IMR-90 (cell line): ENCODE measurements around the gene ANOS1. TPM values are rescaled to one million over a fixed set of nuclear protein-coding genes. Genes with fewer than 3 reads are reported as not detected.

Experiments
- ATAC-seq: fragments of 200-7000 bp; cut with Tn5 transposase; 2 replicates; pipeline ENCODE4 v1.9.1; 2020; ENCODE audit warnings: low read depth, mild to moderate bottlenecking, moderate library complexity
- BruUV-seq: library from RNA; stranded (reverse); fragments of 400-500 nt; replicated peaks from 2 replicates; lab custom pipeline; 2021; lab: Mats Ljungman, UMichigan
- CTCF ChIA-PET: fragments of 300-600 bp; formaldehyde crosslinking; extraction: SDS; loops from one replicate; lab custom pipeline; 2021; ENCODE audit warnings: antibody characterized with exemption; lab: Yijun Ruan, JAX
- POLR2A ChIA-PET: fragments of 300-600 bp; sonication (Branson Sonifier 250); formaldehyde crosslinking; loops from one replicate; lab custom pipeline; 2022; ENCODE audit warnings: antibody characterized with exemption; ENCODE audit not compliant: unreplicated experiment; lab: Charles Lee
- DNase-seq: peaks from one replicate; pipeline ENCODE4 v3.0.0; 2013
- H2AFZ ChIP-seq: replicated peaks from 2 replicates; pipeline ENCODE3; 2013; ENCODE audit warnings: low read length, mild to moderate bottlenecking; ENCODE audit not compliant: poor library complexity
- H2AK5ac ChIP-seq: 2 replicates; pipeline ENCODE4 v1.6.1; 2013; ENCODE audit warnings: low read depth, low read length, inconsistent platforms
- H2AK9ac ChIP-seq: replicated peaks from 2 replicates; pipeline ENCODE3; 2013; ENCODE audit warnings: mild to moderate bottlenecking, low read depth, low read length, moderate library complexity; ENCODE audit not compliant: poor library complexity
- H2BK120ac ChIP-seq: 2 replicates; pipeline ENCODE4 v1.6.1; 2013; ENCODE audit warnings: low read depth, low read length, inconsistent platforms
- H2BK15ac ChIP-seq: 3 replicates; pipeline ENCODE4 v1.6.1; 2013; ENCODE audit warnings: low read depth, low read length, inconsistent platforms
- H2BK20ac ChIP-seq: 2 replicates; pipeline ENCODE4 v1.6.1; 2013; ENCODE audit warnings: low read depth, mild to moderate bottlenecking, inconsistent platforms, low read length, moderate library complexity
- H2BK5ac ChIP-seq: 2 replicates; pipeline ENCODE4 v1.6.1; 2013; ENCODE audit warnings: mild to moderate bottlenecking, low read depth, low read length, inconsistent platforms; ENCODE audit not compliant: poor library complexity, severe bottlenecking
- H3K14ac ChIP-seq: replicated peaks from 2 replicates; pipeline ENCODE4 v1.6.1; 2013; ENCODE audit warnings: low read depth, low read length, inconsistent platforms
- H3K18ac ChIP-seq: 2 replicates; pipeline ENCODE4 v1.6.1; 2013; ENCODE audit warnings: low read depth, low read length, control low read depth
- H3K23ac ChIP-seq: 2 replicates; pipeline ENCODE4 v1.6.1; 2013; ENCODE audit warnings: low read depth, low read length, inconsistent platforms
- H3K27ac ChIP-seq: 2 replicates; pipeline ENCODE4 v1.5.1; 2013; ENCODE audit warnings: mild to moderate bottlenecking, control low read depth, low read length; ENCODE audit not compliant: insufficient read depth
- H3K27me3 ChIP-seq: 2 replicates; pipeline ENCODE4 v1.6.1; 2013; ENCODE audit warnings: low read length; ENCODE audit not compliant: control insufficient read depth, insufficient read depth
- H3K36me3 ChIP-seq: 2 replicates; pipeline ENCODE4 v1.6.1; 2013; ENCODE audit warnings: low read length, mixed read lengths; ENCODE audit not compliant: control insufficient read depth, insufficient read depth
- H3K4ac ChIP-seq: 2 replicates; pipeline ENCODE4 v1.6.1; 2013; ENCODE audit warnings: low read depth, low read length, inconsistent platforms
- H3K4me1 ChIP-seq: 2 replicates; pipeline ENCODE4 v1.6.1; 2013; ENCODE audit warnings: low read length, mixed read lengths; ENCODE audit not compliant: control insufficient read depth, insufficient read depth
- H3K4me2 ChIP-seq: 2 replicates; pipeline ENCODE4 v1.6.1; 2013; ENCODE audit warnings: low read depth, mild to moderate bottlenecking, control low read depth, low read length, moderate library complexity
- H3K4me3 ChIP-seq: 2 replicates; pipeline ENCODE4 v1.5.1; 2013; ENCODE audit warnings: low read depth, mild to moderate bottlenecking, control low read depth, low read length, moderate library complexity; ENCODE audit not compliant: insufficient read depth
- H3K56ac ChIP-seq: 2 replicates; pipeline ENCODE4 v1.6.1; 2013; ENCODE audit warnings: low read length, inconsistent platforms; ENCODE audit not compliant: insufficient read depth; ENCODE audit errors: extremely low read depth
- H3K79me1 ChIP-seq, 2 experiments: 2 replicates each; pipeline ENCODE4 v1.6.1; 2013; ENCODE audit warnings: low read length in 2 of 2, inconsistent platforms in 1 of 2, low read depth in 1 of 2
- H3K9ac ChIP-seq: 2 replicates; pipeline ENCODE4 v1.6.1; 2013; ENCODE audit warnings: low read depth, low read length, control low read depth
- H3K9me1 ChIP-seq: 2 replicates; pipeline ENCODE4 v1.6.1; 2013; ENCODE audit warnings: low read length, inconsistent platforms; ENCODE audit not compliant: insufficient read depth
- H3K9me3 ChIP-seq: 2 replicates; pipeline ENCODE4 v1.6.1; 2013; ENCODE audit warnings: low read length; ENCODE audit not compliant: control insufficient read depth, insufficient read depth
- H4K20me1 ChIP-seq: 2 replicates; pipeline ENCODE4 v1.6.1; 2013; ENCODE audit warnings: low read length, inconsistent platforms; ENCODE audit not compliant: insufficient read depth
- H4K5ac ChIP-seq: 2 replicates; pipeline ENCODE4 v1.6.1; 2013; ENCODE audit warnings: mild to moderate bottlenecking, low read depth, low read length, control low read depth
- H4K8ac ChIP-seq, 2 experiments: 2 replicates each; pipeline ENCODE4 v1.6.1; 2013; ENCODE audit warnings: low read depth in 2 of 2, low read length in 2 of 2, control low read depth in 1 of 2, inconsistent platforms in 1 of 2
- H4K91ac ChIP-seq: 2 replicates; pipeline ENCODE4 v1.6.1; 2013; ENCODE audit warnings: low read depth, low read length, inconsistent platforms; ENCODE audit not compliant: insufficient read depth
- BHLHE40 ChIP-seq: fragments of 150-350 bp; IDR thresholded peaks from 2 replicates; pipeline ENCODE4 v1.6.1; 2016; ENCODE audit warnings: mild to moderate bottlenecking, low read depth, low read length
- CHD1 ChIP-seq: IDR thresholded peaks from 2 replicates; pipeline ENCODE4 v1.6.1; 2012; ENCODE audit warnings: low read depth, low read length, improper control_type of control experiment
- FOS ChIP-seq: fragments of 150-350 bp; IDR thresholded peaks from 2 replicates; pipeline ENCODE4 v1.6.1; 2016; ENCODE audit warnings: low read depth, low read length
- MAFK ChIP-seq: IDR thresholded peaks from 2 replicates; pipeline ENCODE4 v1.6.1; 2012; ENCODE audit warnings: low read depth, low read length, improper control_type of control experiment
- MAZ ChIP-seq: IDR thresholded peaks from 2 replicates; pipeline ENCODE4 v1.6.1; 2012; ENCODE audit warnings: low read depth, mild to moderate bottlenecking, low read length, improper control_type of control experiment, moderate library complexity, borderline replicate concordance
- MXI1 ChIP-seq: IDR thresholded peaks from 2 replicates; pipeline ENCODE4 v1.6.1; 2012; ENCODE audit warnings: low read depth, mild to moderate bottlenecking, low read length, moderate library complexity, borderline replicate concordance
- NFE2L2 ChIP-seq: fragments of 150-350 bp; IDR thresholded peaks from 2 replicates; pipeline ENCODE4 v1.6.1; 2016; ENCODE audit warnings: low read depth, mild to moderate bottlenecking, low read length
- POLR2A ChIP-seq: IDR thresholded peaks from 2 replicates; pipeline ENCODE4 v1.6.1; 2012; ENCODE audit warnings: mild to moderate bottlenecking, low read depth, low read length
- RAD21 ChIP-seq: IDR thresholded peaks from 2 replicates; pipeline ENCODE4 v1.6.1; 2012; ENCODE audit warnings: low read length, improper control_type of control experiment
- RFX5 ChIP-seq: IDR thresholded peaks from 2 replicates; pipeline ENCODE4 v1.8.0; 2012; ENCODE audit warnings: low read depth, mild to moderate bottlenecking, low read length, moderate library complexity
- SMC3 ChIP-seq: fragments of 150-350 bp; IDR thresholded peaks from 2 replicates; pipeline ENCODE4 v1.6.1; 2016; ENCODE audit warnings: low read depth, mild to moderate bottlenecking, antibody characterized with exemption, low read length, moderate library complexity
- WGBS, 2 experiments: methylation state at CpG; one replicate each; pipeline versions ENCODE4 v1.1.5 to v1.1.7; 2013; ENCODE audit warnings: missing lambda C conversion rate in 2 of 2; ENCODE audit not compliant: insufficient read length in 1 of 2; ENCODE audit errors: extremely low coverage in 2 of 2; 5-methylcytosine and 5-hydroxymethylcytosine counted together
- dilution Hi-C: fragments of 300-500 bp; cut with HindIII; formaldehyde crosslinking; loops from one replicate; pipeline ENCODE4 v1.14.3; 2018; ENCODE audit warnings: low sequenced_read_pairs; ENCODE audit not compliant: unreplicated experiment
- in situ Hi-C: fragments of 300-500 bp; cut with MboI; formaldehyde crosslinking; loops from 3 replicates; pipeline ENCODE4 v1.14.3; 2019; ENCODE audit warnings: low sequenced_read_pairs, inconsistent platforms, mixed read lengths
- intact Hi-C: fragments of 100-400 bp; cut with micrococcal nuclease; formaldehyde crosslinking; loops from 2 replicates; pipeline ENCODE4 v1.10.0; 2022
- polyA plus RNA-seq, 3 experiments: library from polyadenylated mRNA; depleted of rRNA; stranded (reverse); fragments of >200 nt; gene quantifications; 2 replicates each; pipeline ENCODE4 v1.2.3, GENCODE V29; 2012; ENCODE audit warnings: low replicate concordance in 1 of 3
- total RNA-seq: library from RNA; depleted of rRNA; stranded (reverse); fragments of >200 nt; gene quantifications from 2 replicates; pipeline ENCODE4 v1.2.3, GENCODE V29; 2012
- TF ChIP-seq, protein P1 (sequence below): fragments of 150-350 bp; IDR thresholded peaks from 2 replicates; pipeline ENCODE4 v1.6.1; 2017; ENCODE audit warnings: mild to moderate bottlenecking, antibody characterized with exemption, low read length, low read depth
- TF ChIP-seq, protein P2 (sequence below): fragments of 150-350 bp; IDR thresholded peaks from 2 replicates; pipeline ENCODE4 v1.6.1; 2016; ENCODE audit warnings: low read depth, mild to moderate bottlenecking, low read length, moderate library complexity, borderline replicate concordance
- TF ChIP-seq, protein P3 (sequence below): conservative IDR thresholded peaks from 2 replicates; pipeline ENCODE4 v1.5.1; 2012; ENCODE audit warnings: mild to moderate bottlenecking, low read depth, low read length, improper control_type of control experiment

Gene ANOS1
- total and polyA plus RNA-seq, 2 of the 4 experiments (the other 2 are of a cell fraction): under 0.01 to 0.17 TPM

DNA sequence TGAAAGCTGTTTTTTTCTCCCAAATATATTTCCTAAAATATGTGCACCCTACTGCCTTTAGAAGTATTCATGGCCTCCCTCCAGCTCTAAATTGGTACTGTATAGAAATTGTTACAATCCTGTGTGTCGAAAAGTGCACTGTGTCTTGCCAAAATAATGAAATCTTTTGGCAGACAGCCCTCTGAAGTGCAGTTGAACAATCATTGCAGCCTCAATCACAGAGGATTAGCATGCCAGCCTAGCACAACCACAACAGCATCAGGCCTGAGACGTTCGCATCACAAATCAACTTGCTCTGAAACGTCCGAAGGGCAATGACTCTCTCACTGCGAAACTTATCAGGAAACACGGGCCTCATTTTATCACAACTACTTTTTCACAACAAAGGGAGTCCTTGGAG is 99.0 kb downstream of the ANOS1 start:
- no peak overlapping the region for H2BK120ac ChIP-seq
- H3K36me3 ChIP-seq: no peaks in the 10 kb centered on the region
- no peaks in the 10 kb centered on the region for H3K4me1 ChIP-seq
- WGBS, 2 experiments: 14% methylated on average over 1 of the region's 7 CpGs; no CpG with 5 or more reads in 1 of the 2 experiments
- H3K9ac ChIP-seq: no peak overlapping the region
- H2AK9ac ChIP-seq: no peak overlapping the region
- ATAC-seq (no peak), DNase-seq (no peak)
- no peaks in the 10 kb centered on the region for H4K20me1 ChIP-seq
- H3K9me3 ChIP-seq: peaks cover 5% of the 10 kb centered on the region; the same call in 1 of the 2 replicates
- H3K27ac ChIP-seq: no peak overlapping the region
- H3K79me1 ChIP-seq: no peaks in the 10 kb centered on the region
- H4K5ac ChIP-seq: no peak overlapping the region
- H2BK5ac ChIP-seq: no peak overlapping the region
- no peak overlapping the region for H2AK5ac ChIP-seq
- H4K91ac ChIP-seq: no peak overlapping the region
- in situ Hi-C loops (no loop called here), dilution Hi-C loops (no loop called here), intact Hi-C loops (no loop called here)
- H3K27me3 ChIP-seq: no peaks in the 10 kb centered on the region
- BruUV-seq: no TSS peak
- no peak overlapping the region for H2AFZ ChIP-seq
- no peak overlapping the region for H3K56ac ChIP-seq
- H3K4me3 ChIP-seq: no peak overlapping the region
- CTCF ChIA-PET: no interaction called here
- no peak overlapping the region for H4K8ac ChIP-seq
- no peak overlapping the region for H3K4ac ChIP-seq
- H3K23ac ChIP-seq: no peak overlapping the region
- no peak for TF ChIP-seq RFX5
- no peak for TF ChIP-seq MAZ
- no peak for TF ChIP-seq CHD1
- no peak for TF ChIP-seq MAFK
- no peak for TF ChIP-seq SMC3
- no peak for TF ChIP-seq MXI1
- TF ChIP-seq RAD21: no peak
- no peak for TF ChIP-seq POLR2A
- TF ChIP-seq FOS: no peak
- no peak for TF ChIP-seq NFE2L2
- TF ChIP-seq, protein P1, sequence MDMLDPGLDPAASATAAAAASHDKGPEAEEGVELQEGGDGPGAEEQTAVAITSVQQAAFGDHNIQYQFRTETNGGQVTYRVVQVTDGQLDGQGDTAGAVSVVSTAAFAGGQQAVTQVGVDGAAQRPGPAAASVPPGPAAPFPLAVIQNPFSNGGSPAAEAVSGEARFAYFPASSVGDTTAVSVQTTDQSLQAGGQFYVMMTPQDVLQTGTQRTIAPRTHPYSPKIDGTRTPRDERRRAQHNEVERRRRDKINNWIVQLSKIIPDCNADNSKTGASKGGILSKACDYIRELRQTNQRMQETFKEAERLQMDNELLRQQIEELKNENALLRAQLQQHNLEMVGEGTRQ: no peak
- TF ChIP-seq, protein P2, sequence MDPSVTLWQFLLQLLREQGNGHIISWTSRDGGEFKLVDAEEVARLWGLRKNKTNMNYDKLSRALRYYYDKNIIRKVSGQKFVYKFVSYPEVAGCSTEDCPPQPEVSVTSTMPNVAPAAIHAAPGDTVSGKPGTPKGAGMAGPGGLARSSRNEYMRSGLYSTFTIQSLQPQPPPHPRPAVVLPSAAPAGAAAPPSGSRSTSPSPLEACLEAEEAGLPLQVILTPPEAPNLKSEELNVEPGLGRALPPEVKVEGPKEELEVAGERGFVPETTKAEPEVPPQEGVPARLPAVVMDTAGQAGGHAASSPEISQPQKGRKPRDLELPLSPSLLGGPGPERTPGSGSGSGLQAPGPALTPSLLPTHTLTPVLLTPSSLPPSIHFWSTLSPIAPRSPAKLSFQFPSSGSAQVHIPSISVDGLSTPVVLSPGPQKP: no peak
- TF ChIP-seq BHLHE40: no peak
- TF ChIP-seq, protein P3, sequence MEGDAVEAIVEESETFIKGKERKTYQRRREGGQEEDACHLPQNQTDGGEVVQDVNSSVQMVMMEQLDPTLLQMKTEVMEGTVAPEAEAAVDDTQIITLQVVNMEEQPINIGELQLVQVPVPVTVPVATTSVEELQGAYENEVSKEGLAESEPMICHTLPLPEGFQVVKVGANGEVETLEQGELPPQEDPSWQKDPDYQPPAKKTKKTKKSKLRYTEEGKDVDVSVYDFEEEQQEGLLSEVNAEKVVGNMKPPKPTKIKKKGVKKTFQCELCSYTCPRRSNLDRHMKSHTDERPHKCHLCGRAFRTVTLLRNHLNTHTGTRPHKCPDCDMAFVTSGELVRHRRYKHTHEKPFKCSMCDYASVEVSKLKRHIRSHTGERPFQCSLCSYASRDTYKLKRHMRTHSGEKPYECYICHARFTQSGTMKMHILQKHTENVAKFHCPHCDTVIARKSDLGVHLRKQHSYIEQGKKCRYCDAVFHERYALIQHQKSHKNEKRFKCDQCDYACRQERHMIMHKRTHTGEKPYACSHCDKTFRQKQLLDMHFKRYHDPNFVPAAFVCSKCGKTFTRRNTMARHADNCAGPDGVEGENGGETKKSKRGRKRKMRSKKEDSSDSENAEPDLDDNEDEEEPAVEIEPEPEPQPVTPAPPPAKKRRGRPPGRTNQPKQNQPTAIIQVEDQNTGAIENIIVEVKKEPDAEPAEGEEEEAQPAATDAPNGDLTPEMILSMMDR: no peak
- H3K4me2 ChIP-seq: no peak overlapping the region
- no peak overlapping the region for H3K18ac ChIP-seq
- POLR2A ChIA-PET: no interaction called here
- no peaks in the 10 kb centered on the region for H3K9me1 ChIP-seq
- H2BK15ac ChIP-seq: no peak overlapping the region
- no peak overlapping the region for H3K14ac ChIP-seq
- H2BK20ac ChIP-seq: no peak overlapping the region
